ENCODE results near the gene CELF4. TPM values are rescaled to one million over a fixed set of nuclear protein-coding genes. Genes with fewer than 3 reads are reported as not detected.

The CELF4 gene
- total and polyA plus RNA-seq, 10 donors: 0.46 to 3.5 (median 0.78) TPM

DNA sequence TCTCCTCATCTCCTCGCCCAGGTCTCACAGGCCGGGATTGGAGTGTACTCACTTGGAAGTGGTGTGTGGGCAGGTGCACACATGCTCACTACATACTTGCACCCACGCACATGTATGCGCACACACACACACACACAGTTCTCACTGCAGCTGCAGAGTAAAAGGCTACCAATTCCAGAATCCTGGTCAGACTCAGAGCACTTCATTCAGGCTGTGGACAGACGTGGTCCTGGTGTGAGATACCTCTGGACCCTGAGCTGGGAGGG lies 19.4 kb downstream of the CELF4 start:
- intact Hi-C loops (cut with DNase I; ENCODE audit: low total_unique reads): no loop called here
- H3K27me3 ChIP-seq (replicated peaks in 1 of 7): peaks cover 0 to 19% (median 0%) of the 10 kb centered on the region in 7 donors
- no peak overlapping the region for H3K4me3 ChIP-seq
- no peaks in the 10 kb centered on the region for H3K36me3 ChIP-seq
- H3K4me1 ChIP-seq: no peaks in the 10 kb centered on the region
- 83 to 90% (median 88%) methylated on average over 5 of the region's 5 CpGs for WGBS, 5 donors
- no peak overlapping the region for H3K27ac ChIP-seq
- peak; percentile 49 for DNase-seq
- TF ChIP-seq POLR2A (IDR thresholded peaks at IDR 0.05) (no peak), CTCF (IDR thresholded peaks at IDR 0.05 in 8 of 11, conservative IDR thresholded peaks at IDR 0.05 in 3 of 11) (no peak), POLR2AphosphoS5 (IDR thresholded peaks at IDR 0.05) (no peak)
- no peaks in the 10 kb centered on the region for H3K9me3 ChIP-seq

DNA sequence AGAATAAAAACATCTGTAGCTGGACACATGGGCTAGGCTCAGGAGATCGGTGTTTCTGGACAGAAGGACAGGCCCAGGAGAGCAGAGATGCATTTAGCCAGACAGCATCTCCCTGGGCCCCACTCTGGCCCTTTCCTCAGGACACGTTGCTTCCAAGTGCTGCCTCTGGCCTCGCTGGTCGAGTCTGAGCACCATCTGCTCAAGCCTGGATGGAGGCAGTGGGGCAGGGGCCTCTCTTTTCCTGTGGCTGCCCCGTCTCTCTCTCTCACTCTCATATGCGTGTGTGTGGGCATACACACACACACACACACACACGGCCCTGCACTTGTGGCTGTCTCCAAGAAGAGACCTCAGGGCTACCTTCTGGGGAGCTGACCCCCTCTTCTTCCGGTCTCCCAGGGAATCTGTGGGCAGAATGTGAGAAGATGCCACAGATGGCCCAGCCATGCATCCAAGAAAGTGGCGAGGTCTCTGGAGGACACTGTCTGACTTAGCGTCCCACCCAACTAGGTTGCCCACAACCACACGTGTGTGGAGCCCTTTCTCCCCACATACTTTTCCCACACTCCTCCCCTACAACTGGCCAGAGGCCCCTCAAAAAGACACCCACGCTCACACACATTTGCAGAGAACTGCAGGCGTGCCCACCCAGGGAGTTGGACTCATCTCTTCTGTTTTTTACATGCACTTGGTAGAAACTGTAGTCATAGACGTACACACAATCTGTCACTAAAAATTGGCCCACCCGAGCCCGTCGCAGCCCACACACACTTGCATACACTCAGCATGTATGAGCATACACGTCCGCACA lies 19.9 kb downstream of the CELF4 start:
- 74 to 84% (median 77%) methylated on average over 19 of the region's 19 CpGs for WGBS, 5 donors
- intact Hi-C loops (cut with DNase I; ENCODE audit: low total_unique reads): no loop called here
- Histone ChIP-seq H3K4me1 (no peaks in the 10 kb centered on the region), H3K4me3 (no peak overlapping the region), H3K27me3 (replicated peaks in 1 of 7) (peaks cover 0 to 21% (median 0%) of the 10 kb centered on the region in 7 donors), H3K36me3 (no peaks in the 10 kb centered on the region), H3K27ac (no peak overlapping the region), H3K9me3 (no peaks in the 10 kb centered on the region)
- TF ChIP-seq POLR2A (IDR thresholded peaks at IDR 0.05) (no peak), CTCF (IDR thresholded peaks at IDR 0.05 in 8 of 11, conservative IDR thresholded peaks at IDR 0.05 in 3 of 11) (no peak), POLR2AphosphoS5 (IDR thresholded peaks at IDR 0.05) (no peak)
- DNase-seq: peak; percentile 56

DNA sequence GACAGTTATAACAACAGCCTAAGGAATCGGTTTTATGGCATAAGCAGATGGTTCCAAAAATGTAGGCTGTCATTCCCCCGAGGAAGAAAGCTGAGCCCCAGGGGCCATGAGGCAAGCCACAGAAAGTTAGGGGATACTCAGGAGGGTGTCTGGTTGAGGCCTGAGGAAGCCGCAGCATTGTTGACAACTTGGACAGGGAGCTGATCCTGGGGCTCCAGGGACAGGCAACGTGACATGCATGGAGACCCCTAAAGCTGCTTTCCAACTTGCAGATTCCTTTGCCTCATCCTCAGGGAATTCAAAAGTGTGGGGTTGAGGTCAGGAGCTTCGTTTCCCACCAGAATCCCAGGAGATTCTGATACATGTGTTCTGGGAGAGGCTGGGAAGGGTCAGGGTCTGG lies 20.9 kb downstream of the CELF4 start:
- Histone ChIP-seq H3K27ac (no peak overlapping the region), H3K36me3 (no peaks in the 10 kb centered on the region), H3K4me1 (no peaks in the 10 kb centered on the region), H3K9me3 (no peaks in the 10 kb centered on the region), H3K27me3 (replicated peaks in 1 of 7) (peaks cover 0 to 25% (median 0%) of the 10 kb centered on the region in 7 donors), H3K4me3 (no peak overlapping the region)
- WGBS, 5 donors: 67 to 76% (median 73%) methylated on average over 5 of the region's 5 CpGs
- TF ChIP-seq CTCF (IDR thresholded peaks at IDR 0.05 in 8 of 11, conservative IDR thresholded peaks at IDR 0.05 in 3 of 11) (no peak), POLR2AphosphoS5 (IDR thresholded peaks at IDR 0.05) (no peak), POLR2A (IDR thresholded peaks at IDR 0.05) (no peak)
- no peak for DNase-seq
- intact Hi-C loops (cut with DNase I; ENCODE audit: low total_unique reads): no loop called here

GRCh38 chr18:37544217-37544616 lies 21.4 kb downstream of the CELF4 start:
- DNase-seq: peak; percentile 49
- H3K27me3 ChIP-seq (replicated peaks in 1 of 7): peaks cover 0 to 27% (median 0%) of the 10 kb centered on the region in 7 donors
- intact Hi-C loops (cut with DNase I; ENCODE audit: low total_unique reads): no loop called here
- TF ChIP-seq POLR2A (IDR thresholded peaks at IDR 0.05) (no peak), CTCF (IDR thresholded peaks at IDR 0.05 in 8 of 11, conservative IDR thresholded peaks at IDR 0.05 in 3 of 11) (no peak), POLR2AphosphoS5 (IDR thresholded peaks at IDR 0.05) (no peak)
- no peak overlapping the region for H3K27ac ChIP-seq
- H3K4me1 ChIP-seq: no peaks in the 10 kb centered on the region
- WGBS, 5 donors: 84 to 91% (median 86%) methylated on average over 10 of the region's 10 CpGs
- H3K9me3 ChIP-seq: no peaks in the 10 kb centered on the region
- no peaks in the 10 kb centered on the region for H3K36me3 ChIP-seq
- H3K4me3 ChIP-seq: no peak overlapping the region

Data from spleen (tissue), 11 donors.